ENCODE results near the gene MRPS30.
A peak's percentile ranks its signal among the peaks of the same experiment; 100 is the strongest.
"Not testable (repeated sequence)": the region's sequence is repeated elsewhere in the genome, so short reads cannot be mapped to it uniquely, and the experiment has no call there.

Gene MRPS30

GRCh38 chr5:44808435-44809214 is at the start of gene MRPS30:
TSS of gene MRPS30 (plus strand) at chr5:44808947. CDS start at chr5:44808963, 16 bp downstream.
- peak; percentile 95 for DNase-seq (ENCODE audit: low spot score)

- DNase-seq (ENCODE audit: low spot score): no peak
Measured at GRCh38 chr5:44769200-44769876, 39.4 kb upstream of the MRPS30 start.

- DNase-seq (ENCODE audit: low spot score): no peak
Measured at GRCh38 chr5:44769877-44770209, 38.9 kb upstream of the MRPS30 start.

- no peak for DNase-seq (ENCODE audit: low spot score)
Measured at GRCh38 chr5:44770780-44771717, 37.7 kb upstream of the MRPS30 start.

- not testable (repeated sequence) for DNase-seq (ENCODE audit: low spot score)
Measured at GRCh38 chr5:44772397-44772796, 36.4 kb upstream of the MRPS30 start.

GRCh38 chr5:44774279-44774880 is 34.4 kb upstream of the MRPS30 start:
- DNase-seq (ENCODE audit: low spot score): peak; percentile 6

- DNase-seq (ENCODE audit: low spot score): no peak
Measured at GRCh38 chr5:44779167-44779566, 29.6 kb upstream of the MRPS30 start.

- DNase-seq (ENCODE audit: low spot score): no peak
Measured at GRCh38 chr5:44783634-44784315, 25.0 kb upstream of the MRPS30 start.

- no peak for DNase-seq (ENCODE audit: low spot score)
Measured at GRCh38 chr5:44787731-44788130, 21.0 kb upstream of the MRPS30 start.

GRCh38 chr5:44789372-44789995 is 19.3 kb upstream of the MRPS30 start:
- DNase-seq (ENCODE audit: low spot score): not testable (repeated sequence)

- not testable (repeated sequence) for DNase-seq (ENCODE audit: low spot score)
Measured at GRCh38 chr5:44792031-44792673, 16.6 kb upstream of the MRPS30 start.

- no peak for DNase-seq (ENCODE audit: low spot score)
Measured at GRCh38 chr5:44794371-44794770, 14.4 kb upstream of the MRPS30 start.

GRCh38 chr5:44795496-44795895 is 13.3 kb upstream of the MRPS30 start:
- DNase-seq (ENCODE audit: low spot score): no peak

GRCh38 chr5:44797841-44798240 is 10.9 kb upstream of the MRPS30 start:
- DNase-seq (ENCODE audit: low spot score): no peak

GRCh38 chr5:44801992-44802391 is 6.8 kb upstream of the MRPS30 start:
- DNase-seq (ENCODE audit: low spot score): no peak

- DNase-seq (ENCODE audit: low spot score): no peak
Measured at GRCh38 chr5:44806608-44807007, 2.1 kb upstream of the MRPS30 start.

GRCh38 chr5:44807269-44807668 is 1.5 kb upstream of the MRPS30 start:
- DNase-seq (ENCODE audit: low spot score): no peak

GRCh38 chr5:44809215-44809955 is 638 bp downstream of the MRPS30 start:
- peak; percentile 27 for DNase-seq (ENCODE audit: low spot score)

GRCh38 chr5:44809956-44810420 is 1.2 kb downstream of the MRPS30 start:
- DNase-seq (ENCODE audit: low spot score): no peak

GRCh38 chr5:44814761-44815160 is 6.0 kb downstream of the MRPS30 start:
- no peak for DNase-seq (ENCODE audit: low spot score)
